Measurements from ENCODE around the gene SLCO1B3.
A peak's percentile ranks its signal among the peaks of the same experiment; 100 is the strongest.

SLCO1B3 gene

GRCh38 chr12:20917269-20917668 is 106.8 kb downstream of the SLCO1B3 start:
- peaks cover 8% of the 10 kb centered on the region for H3K9me3 ChIP-seq (ENCODE audit: control insufficient read depth, low read length)
- H3K4me3 ChIP-seq (ENCODE audit: low read depth, low read length): no peak overlapping the region
- H3K4me2 ChIP-seq (ENCODE audit: low read length): no peak overlapping the region
- H3K27ac ChIP-seq: no peak overlapping the region
- H3K36me3 ChIP-seq (ENCODE audit: control insufficient read depth, insufficient read depth, low read length): no peaks in the 10 kb centered on the region
- H3K27me3 ChIP-seq (ENCODE audit: control insufficient read depth, insufficient read depth, low read length): no peaks in the 10 kb centered on the region
- H2AFZ ChIP-seq: no peak overlapping the region
- no peak overlapping the region for H3K9ac ChIP-seq
- no peaks in the 10 kb centered on the region for H3K79me2 ChIP-seq
- H3K4me1 ChIP-seq: no peaks in the 10 kb centered on the region
- no peak for TF ChIP-seq CTCF (IDR thresholded peaks at IDR 0.05)

GRCh38 chr12:20917819-20918218 is 107.3 kb downstream of the SLCO1B3 start:
- Histone ChIP-seq H3K27ac (no peak overlapping the region), H3K79me2 (no peaks in the 10 kb centered on the region), H3K4me2 (ENCODE audit: low read length) (no peak overlapping the region), H3K4me3 (ENCODE audit: low read depth, low read length) (no peak overlapping the region), H3K36me3 (ENCODE audit: control insufficient read depth, insufficient read depth, low read length) (no peaks in the 10 kb centered on the region), H3K9me3 (ENCODE audit: control insufficient read depth, low read length) (peaks cover 8% of the 10 kb centered on the region), H2AFZ (no peak overlapping the region), H3K27me3 (ENCODE audit: control insufficient read depth, insufficient read depth, low read length) (no peaks in the 10 kb centered on the region), H3K9ac (no peak overlapping the region), H3K4me1 (no peaks in the 10 kb centered on the region)
- TF ChIP-seq CTCF (IDR thresholded peaks at IDR 0.05): no peak

GRCh38 chr12:20931894-20932293 is 121.4 kb downstream of the SLCO1B3 start:
- no peaks in the 10 kb centered on the region for H3K27me3 ChIP-seq (ENCODE audit: control insufficient read depth, insufficient read depth, low read length)

GRCh38 chr12:20946732-20947131 is 136.2 kb downstream of the SLCO1B3 start:
- H3K27ac ChIP-seq: no peak overlapping the region
- no peaks in the 10 kb centered on the region for H3K79me2 ChIP-seq
- no peak overlapping the region for H2AFZ ChIP-seq
- H3K4me3 ChIP-seq (ENCODE audit: low read depth, low read length): no peak overlapping the region
- no peaks in the 10 kb centered on the region for H3K27me3 ChIP-seq (ENCODE audit: control insufficient read depth, insufficient read depth, low read length)
- TF ChIP-seq CTCF (IDR thresholded peaks at IDR 0.05): no peak
- H3K4me1 ChIP-seq: no peaks in the 10 kb centered on the region
- H3K9ac ChIP-seq: no peak overlapping the region
- H3K36me3 ChIP-seq (ENCODE audit: control insufficient read depth, insufficient read depth, low read length): no peaks in the 10 kb centered on the region
- H3K9me3 ChIP-seq (ENCODE audit: control insufficient read depth, low read length): no peaks in the 10 kb centered on the region
- H3K4me2 ChIP-seq (ENCODE audit: low read length): no peak overlapping the region

More at GRCh38 chr12:20931894-20932293, 121.4 kb downstream of the SLCO1B3 start:
- Histone ChIP-seq H3K79me2 (no peaks in the 10 kb centered on the region), H3K36me3 (ENCODE audit: control insufficient read depth, insufficient read depth, low read length) (no peaks in the 10 kb centered on the region), H3K9me3 (ENCODE audit: control insufficient read depth, low read length) (no peaks in the 10 kb centered on the region), H3K4me3 (ENCODE audit: low read depth, low read length) (no peak overlapping the region), H3K4me1 (no peaks in the 10 kb centered on the region), H3K4me2 (ENCODE audit: low read length) (no peak overlapping the region), H2AFZ (no peak overlapping the region), H3K9ac (no peak overlapping the region), H3K27ac (no peak overlapping the region)
- TF ChIP-seq CTCF (IDR thresholded peaks at IDR 0.05): no peak

- peak; percentile 10 for TF ChIP-seq CTCF (IDR thresholded peaks at IDR 0.05)
- Histone ChIP-seq H2AFZ (no peak overlapping the region), H3K9me3 (ENCODE audit: control insufficient read depth, low read length) (no peaks in the 10 kb centered on the region), H3K36me3 (ENCODE audit: control insufficient read depth, insufficient read depth, low read length) (no peaks in the 10 kb centered on the region), H3K4me2 (ENCODE audit: low read length) (no peak overlapping the region), H3K4me1 (no peaks in the 10 kb centered on the region), H3K79me2 (no peaks in the 10 kb centered on the region), H3K27ac (no peak overlapping the region), H3K9ac (no peak overlapping the region), H3K27me3 (ENCODE audit: control insufficient read depth, insufficient read depth, low read length) (no peaks in the 10 kb centered on the region), H3K4me3 (ENCODE audit: low read depth, low read length) (no peak overlapping the region)
Observed at GRCh38 chr12:20950248-20950647, 139.7 kb downstream of the SLCO1B3 start.

All from parathyroid adenoma (tissue), 2 donors.